GM23338 (cell line): Measurements from ENCODE around the gene MEMO1.

Experiments used
- CTCF ChIP-seq, 2 experiments: fragments of 200-600 bp in 1 of 2; sonication (generic) in 1 of 2; conservative IDR thresholded peaks; 2 replicates each; pipeline versions ENCODE4 v1.5.1 to v1.6.1; 2016 to 2017; ENCODE audit warnings: antibody characterized with exemption in 2 of 2, low read depth in 2 of 2, mild to moderate bottlenecking in 2 of 2, moderate library complexity in 1 of 2
- EZH2 ChIP-seq: fragments of 200-600 bp; sonication (generic); IDR thresholded peaks from one replicate; pipeline ENCODE4 v1.8.0; 2017; ENCODE audit warnings: antibody characterized with exemption, mild to moderate bottlenecking, low read depth; ENCODE audit not compliant: unreplicated experiment
- JUNB ChIP-seq: IDR thresholded peaks from one replicate; pipeline ENCODE4 v1.6.1; 2016; ENCODE audit warnings: antibody characterized with exemption; ENCODE audit not compliant: unreplicated experiment
- POLR2AphosphoS5 ChIP-seq: IDR thresholded peaks from 2 replicates; pipeline ENCODE4 v1.6.1; 2016; ENCODE audit warnings: antibody characterized with exemption, low read depth
- REST ChIP-seq: IDR thresholded peaks from one replicate; pipeline ENCODE4 v1.6.1; 2018; ENCODE audit warnings: antibody characterized with exemption; ENCODE audit not compliant: unreplicated experiment
- ZNF114 ChIP-seq: fragments of 250-450 bp; sonication (Bioruptor Pico); IDR thresholded peaks from 2 replicates; pipeline ENCODE4 v1.5.0; 2020; ENCODE audit warnings: mild to moderate bottlenecking, moderate library complexity

- TF ChIP-seq CTCF (conservative IDR thresholded peaks at IDR 0.05; ENCODE audit: low read depth in 2 of 2) (no peak), POLR2AphosphoS5 (no peak), REST (no peak), EZH2 (no peak), ZNF114 (CRISPR knock-in tag) (no peak), JUNB (no peak)
Observed at GRCh38 chr2:31859959-31860358, 150.8 kb downstream of the MEMO1 start.
